GM21528 (cell line): Measurements from ENCODE around the gene CLN5.

ENCODE experiments used
- ATAC-seq: cut with Tn5 transposase; IDR thresholded peaks from one replicate; pipeline ENCODE4 v1.9.1; 2021; ENCODE audit warnings: mild to moderate bottlenecking, moderate library complexity; ENCODE audit not compliant: unreplicated experiment, low FRiP score

CLN5 gene

GRCh38 chr13:77016251-77016812, 24.5 kb downstream of the CLN5 start:
- ATAC-seq = no peak

GRCh38 chr13:77016888-77017623, 25.2 kb downstream of the CLN5 start:
- no peak for ATAC-seq

- no peak for ATAC-seq
Observed at GRCh38 chr13:77019756-77020155, 27.9 kb downstream of the CLN5 start.

GRCh38 chr13:77022341-77022740, 30.5 kb downstream of the CLN5 start:
- ATAC-seq = no peak

- peak; percentile 68 for ATAC-seq
Observed at GRCh38 chr13:77026255-77026860, 34.5 kb downstream of the CLN5 start.

- ATAC-seq = peak; percentile 54
Observed at GRCh38 chr13:77026861-77027621, 35.2 kb downstream of the CLN5 start, which contains the start of gene FBXL3. FBXL3 (minus strand) TSS chr13:77027159; CDS start chr13:77021860, 5,299 bp downstream.

GRCh38 chr13:77028202-77028601, 36.3 kb downstream of the CLN5 start:
- no peak for ATAC-seq

- no peak for ATAC-seq
Observed at GRCh38 chr13:77029436-77029835, 37.6 kb downstream of the CLN5 start.

- ATAC-seq = no peak
Observed at GRCh38 chr13:77031656-77032243, 39.9 kb downstream of the CLN5 start.

GRCh38 chr13:77033717-77034302, 41.9 kb downstream of the CLN5 start:
- ATAC-seq = no peak

GRCh38 chr13:77034881-77035280, 43.0 kb downstream of the CLN5 start:
- no peak for ATAC-seq

- no peak for ATAC-seq
Observed at GRCh38 chr13:77036279-77036678, 44.4 kb downstream of the CLN5 start.

GRCh38 chr13:77038907-77039480, 47.1 kb downstream of the CLN5 start:
- ATAC-seq = no peak

GRCh38 chr13:77040076-77040475, 48.2 kb downstream of the CLN5 start:
- ATAC-seq = no peak

- no peak for ATAC-seq
Observed at GRCh38 chr13:77040835-77041234, 49.0 kb downstream of the CLN5 start.

- ATAC-seq = no peak
Observed at GRCh38 chr13:77042566-77043177, 50.8 kb downstream of the CLN5 start.

- no peak for ATAC-seq
Observed at GRCh38 chr13:77047649-77048343, 55.9 kb downstream of the CLN5 start.

GRCh38 chr13:77048681-77049080, 56.8 kb downstream of the CLN5 start:
- ATAC-seq = no peak

- ATAC-seq = no peak
Observed at GRCh38 chr13:77053192-77053591, 61.3 kb downstream of the CLN5 start.
